Heart left ventricle (tissue), 13 donors: ENCODE results near the gene SRSF10.

ENCODE experiments used
- CTCF ChIP-seq, 12 donors: fragments of 200-600 bp; sonication (generic) in 4 of 12; IDR thresholded peaks; one replicate each; pipeline versions ENCODE4 v1.5.0 to v1.8.0; 2018 to 2022; ENCODE audit warnings: antibody characterized with exemption in 12 of 12, mild to moderate bottlenecking in 5 of 12
- POLR2A ChIP-seq, 2 donors: fragments of 450-650 bp; IDR thresholded peaks; one replicate each; pipeline ENCODE4 v1.6.1; 2017; ENCODE audit warnings: antibody characterized with exemption in 2 of 2, mild to moderate bottlenecking in 2 of 2, moderate library complexity in 2 of 2
- donor health status: ischemic (EF 13 %, LVEDD 7.1; RV severe dilation, severe dysfunction).
- donor health status: DM: no; HTN: yes; CAD: no.
- donor health status: DM: no; HTN: no; CAD: no.
- donor health status: ischemic (EF 25% LVEDD 6.9; RV normal size, moderate dysfunction).
- donor health status: ischemic (EF 25% LVEDD 5.7; RV mildly dilated, moderate dysfunction).
- donor health status: ischemic (EF 35%, LVEDD 5.7; RV mildly dilated, moderate dysfunction).
- donor health status: nonischemic (EF 11% LVEDD 7.7; RV severe dilation, severe dysfunction).
- donor health status: DM: yes; HTN: yes; CAD: no.
- donor health status: PGD.
- donor health status: ischemic (EF 29% LVEDD 5.4; RV normal size, mild dysfunction).
- donor health status: nonischemic (EF 23%, LVEDD 6.1; RV moderate dilation, normal function).

- TF ChIP-seq POLR2A (IDR thresholded peaks at IDR 0.05) (no peak), CTCF (IDR thresholded peaks at IDR 0.05) (no peak)
Measured at GRCh38 chr1:23978805-23979204, 1.3 kb downstream of the SRSF10 start.
